CD4-positive, alpha-beta T cell treated with Interleukin-1 beta for 1 hour (primary cell): Measurements from ENCODE around the gene GPR156.
"Not testable (repeated sequence)": the region's sequence is repeated elsewhere in the genome, so short reads cannot be mapped to it uniquely, and the experiment has no call there.

ENCODE experiments used
- DNase-seq, 2 donors: peaks; one replicate each; pipeline ENCODE4 v3.0.0-alpha.2; 2020 to 2022

GPR156 gene

GRCh38 chr3:120272286-120272685, 12.7 kb downstream of the GPR156 start:
- DNase-seq = no peak

- no peak for DNase-seq
Measured at GRCh38 chr3:120265989-120266388, 19.0 kb downstream of the GPR156 start.

GRCh38 chr3:120264963-120265362, 20.1 kb downstream of the GPR156 start:
- no peak for DNase-seq

GRCh38 chr3:120263792-120264191, 21.2 kb downstream of the GPR156 start:
- no peak for DNase-seq

- DNase-seq = no peak
Measured at GRCh38 chr3:120258009-120258408, 27.0 kb downstream of the GPR156 start.

GRCh38 chr3:120245386-120245785, 39.6 kb downstream of the GPR156 start:
- no peak for DNase-seq

- DNase-seq = no peak
Measured at GRCh38 chr3:120244834-120245225, 40.2 kb downstream of the GPR156 start.

- DNase-seq = no peak
Measured at GRCh38 chr3:120239644-120240043, 45.4 kb downstream of the GPR156 start.

- DNase-seq = no peak
Measured at GRCh38 chr3:120227710-120228347, 57.2 kb downstream of the GPR156 start.

GRCh38 chr3:120224237-120224636, 60.8 kb downstream of the GPR156 start:
- DNase-seq = no peak

- no peak for DNase-seq
Measured at GRCh38 chr3:120218981-120219380, 66.0 kb downstream of the GPR156 start.

- DNase-seq = not testable (repeated sequence)
Measured at GRCh38 chr3:120216633-120217032, 68.4 kb downstream of the GPR156 start.

- DNase-seq = no peak
Measured at GRCh38 chr3:120214176-120214575, 70.8 kb downstream of the GPR156 start.

- no peak for DNase-seq
Measured at GRCh38 chr3:120212505-120212904, 72.5 kb downstream of the GPR156 start.

GRCh38 chr3:120209425-120209824, 75.6 kb downstream of the GPR156 start:
- DNase-seq = no peak

GRCh38 chr3:120204338-120204737, 80.7 kb downstream of the GPR156 start:
- no peak for DNase-seq

GRCh38 chr3:120203621-120204020, 81.4 kb downstream of the GPR156 start:
- DNase-seq = no peak

GRCh38 chr3:120203016-120203415, 82.0 kb downstream of the GPR156 start:
- no peak for DNase-seq

GRCh38 chr3:120202363-120202762, 82.7 kb downstream of the GPR156 start:
- DNase-seq = no peak

- DNase-seq = no peak
Measured at GRCh38 chr3:120200493-120201235, 84.4 kb downstream of the GPR156 start.

- peak in 1 of 2 donors; percentile 5 for DNase-seq
Measured at GRCh38 chr3:120198305-120198878, 86.6 kb downstream of the GPR156 start.

GRCh38 chr3:120196812-120197211, 88.2 kb downstream of the GPR156 start:
- DNase-seq = no peak

- no peak for DNase-seq
Measured at GRCh38 chr3:120196333-120196732, 88.7 kb downstream of the GPR156 start.

- DNase-seq = no peak
Measured at GRCh38 chr3:120193554-120193953, 91.5 kb downstream of the GPR156 start.
